Inflammatory macrophage (primary cell): Measurements from ENCODE around the gene POU2F3.

Source experiments
- DNase-seq, 2 donors: peaks; one replicate each; pipeline ENCODE4 v3.0.0-alpha.2; 2020 to 2022

POU2F3 gene

GRCh38 chr11:120326228-120326627 lies 86.3 kb downstream of the POU2F3 start:
- no peak for DNase-seq

DNA sequence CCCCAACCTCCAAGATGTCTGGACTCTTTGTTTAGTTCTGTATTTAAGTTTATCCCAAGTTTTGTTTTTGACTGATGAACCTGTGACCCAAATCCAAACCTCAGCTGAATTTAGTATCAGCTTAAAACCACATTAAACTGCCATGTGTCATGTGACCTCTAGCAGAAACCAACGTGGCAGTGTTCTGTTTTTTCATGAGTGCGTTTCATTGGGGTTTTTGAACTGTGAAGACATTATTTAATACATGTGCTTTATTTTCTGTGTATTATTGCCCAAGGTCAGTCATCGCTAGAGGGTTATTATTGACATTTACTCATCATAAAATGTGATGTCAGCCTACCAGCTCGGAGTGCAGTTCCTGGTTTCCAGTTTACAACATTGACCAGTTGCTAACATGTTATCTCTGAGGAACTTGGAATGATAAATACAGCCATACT lies 86.9 kb downstream of the POU2F3 start:
- peak; percentile 41 to 53 for DNase-seq

DNA sequence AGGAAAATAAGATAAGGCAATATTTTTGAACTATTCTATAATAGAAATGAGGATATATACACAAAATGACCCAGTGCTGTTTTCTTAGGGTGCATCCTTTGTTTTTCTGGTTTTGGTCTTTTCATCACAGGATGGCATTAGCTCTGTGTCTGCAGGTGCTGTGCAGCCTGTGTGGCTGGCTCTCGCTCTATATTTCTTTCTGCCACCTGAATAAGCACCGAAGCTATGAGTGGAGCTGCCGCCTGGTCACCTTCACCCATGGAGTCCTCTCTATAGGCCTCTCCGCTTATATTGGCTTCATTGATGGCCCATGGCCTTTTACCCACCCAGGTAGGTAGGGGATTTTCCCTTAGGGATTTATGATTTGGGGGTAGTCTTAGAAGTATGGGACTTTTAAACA lies 87.4 kb downstream of the POU2F3 start:
- DNase-seq, result no peak

- DNase-seq, result no peak
Measured at GRCh38 chr11:120329556-120329955, 89.6 kb downstream of the POU2F3 start.

DNA sequence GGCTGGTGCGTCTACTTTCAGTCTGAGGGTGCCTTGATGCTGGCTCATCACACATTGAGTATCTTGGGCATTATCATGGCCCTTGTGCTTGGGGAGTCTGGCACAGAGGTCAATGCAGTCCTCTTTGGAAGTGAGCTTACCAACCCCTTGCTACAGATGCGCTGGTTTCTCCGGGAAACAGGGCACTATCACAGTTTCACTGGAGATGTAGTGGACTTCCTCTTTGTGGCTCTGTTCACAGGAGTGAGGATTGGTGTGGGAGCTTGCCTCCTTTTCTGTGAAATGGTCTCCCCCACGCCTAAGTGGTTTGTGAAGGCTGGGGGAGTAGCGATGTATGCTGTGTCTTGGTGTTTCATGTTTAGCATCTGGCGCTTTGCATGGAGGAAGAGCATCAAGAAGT lies 90.1 kb downstream of the POU2F3 start:
- DNase-seq, result no peak

GRCh38 chr11:120331301-120331996 lies 91.5 kb downstream of the POU2F3 start:
- DNase-seq, result no peak

DNA sequence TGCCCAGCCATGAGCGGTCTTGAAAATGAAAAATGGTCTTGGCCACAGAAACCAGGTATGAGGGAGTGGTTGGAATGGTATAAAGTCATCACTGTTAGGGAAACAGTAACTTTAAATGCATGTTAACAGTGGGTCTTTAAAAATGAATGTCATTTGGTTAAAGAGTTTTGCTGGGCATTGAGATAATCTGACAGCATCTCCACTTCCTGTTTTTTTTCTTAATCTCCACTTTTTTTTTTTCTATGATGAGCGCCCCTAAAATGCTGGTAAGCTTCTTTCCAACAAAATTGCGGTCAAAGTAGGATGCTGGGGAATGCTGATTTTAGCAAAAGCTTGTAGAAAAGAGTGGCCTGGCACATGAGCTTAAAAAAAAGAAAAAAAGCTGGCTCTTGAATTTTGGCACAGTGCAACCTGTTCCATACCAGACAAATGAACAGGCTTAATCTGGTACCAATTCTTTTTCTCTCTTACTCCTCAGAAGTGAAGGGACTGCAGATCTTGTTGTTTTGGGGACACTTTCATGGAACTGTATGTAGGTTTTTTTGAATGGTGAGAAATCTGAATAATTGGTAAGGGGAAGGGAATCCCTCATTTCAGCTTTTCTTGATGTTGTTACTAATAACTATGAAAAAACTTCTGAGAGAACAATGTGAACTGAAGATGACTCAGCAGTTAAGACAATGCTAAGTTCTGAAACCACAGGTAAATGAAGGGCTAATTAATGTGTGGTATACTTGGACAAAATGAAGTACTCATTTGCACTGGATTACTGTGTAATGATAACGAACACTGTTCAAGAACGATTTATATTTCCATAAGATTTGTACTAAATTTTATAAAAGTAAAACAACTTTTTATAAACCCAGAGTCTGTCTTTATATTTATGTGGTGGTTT lies 93.1 kb downstream of the POU2F3 start:
- DNase-seq, result no peak

GRCh38 chr11:120333801-120334200 lies 93.9 kb downstream of the POU2F3 start:
- DNase-seq, result no peak

DNA sequence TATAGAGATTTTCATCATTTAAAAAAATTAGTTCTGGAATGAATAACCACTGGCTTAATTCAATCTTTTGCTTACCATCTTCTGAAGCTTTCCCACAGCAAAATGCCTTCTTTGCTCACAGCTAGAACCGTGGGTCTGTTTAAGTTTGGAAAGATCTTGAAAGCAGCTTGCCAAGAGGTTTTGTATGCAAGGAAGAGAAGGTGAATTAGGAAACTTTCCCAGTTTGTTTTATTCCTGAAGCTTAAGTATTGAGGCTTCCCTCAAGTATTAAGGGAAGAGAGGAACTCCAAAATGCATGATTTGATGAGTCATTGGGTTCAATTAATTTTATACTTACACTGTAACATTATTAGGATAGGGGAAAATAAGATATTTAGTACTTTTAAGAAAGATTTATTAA lies 94.4 kb downstream of the POU2F3 start:
- DNase-seq, result no peak

DNA sequence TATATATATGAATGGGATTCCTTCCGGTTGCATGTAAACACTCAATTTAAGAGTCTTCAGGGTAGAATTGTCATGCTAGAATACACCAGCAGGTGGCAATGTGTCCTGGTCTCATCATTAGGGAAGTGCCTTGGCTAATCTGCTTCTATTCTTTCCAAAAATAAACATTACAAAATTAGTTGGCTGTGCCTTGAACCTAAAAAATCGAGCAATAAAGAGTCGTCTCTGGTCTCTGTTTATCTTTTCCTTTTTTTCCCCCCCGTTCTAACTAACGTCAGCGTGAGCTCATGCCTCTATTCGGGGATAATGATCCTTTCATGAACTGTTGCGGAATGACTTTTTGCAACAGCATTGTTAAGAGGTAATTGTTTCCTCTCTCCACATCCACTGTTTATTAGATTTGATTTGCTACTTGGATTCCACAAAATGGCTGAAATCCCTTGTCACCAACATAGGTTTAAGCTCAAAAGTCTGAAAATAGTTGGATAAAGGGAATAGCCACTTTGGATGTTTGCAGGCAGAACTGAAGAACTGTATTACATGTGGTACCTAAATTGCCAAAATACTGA lies 95.0 kb downstream of the POU2F3 start:
- peak; percentile 86 to 89 for DNase-seq

GRCh38 chr11:120335556-120335907 lies 95.6 kb downstream of the POU2F3 start:
- no peak for DNase-seq

DNA sequence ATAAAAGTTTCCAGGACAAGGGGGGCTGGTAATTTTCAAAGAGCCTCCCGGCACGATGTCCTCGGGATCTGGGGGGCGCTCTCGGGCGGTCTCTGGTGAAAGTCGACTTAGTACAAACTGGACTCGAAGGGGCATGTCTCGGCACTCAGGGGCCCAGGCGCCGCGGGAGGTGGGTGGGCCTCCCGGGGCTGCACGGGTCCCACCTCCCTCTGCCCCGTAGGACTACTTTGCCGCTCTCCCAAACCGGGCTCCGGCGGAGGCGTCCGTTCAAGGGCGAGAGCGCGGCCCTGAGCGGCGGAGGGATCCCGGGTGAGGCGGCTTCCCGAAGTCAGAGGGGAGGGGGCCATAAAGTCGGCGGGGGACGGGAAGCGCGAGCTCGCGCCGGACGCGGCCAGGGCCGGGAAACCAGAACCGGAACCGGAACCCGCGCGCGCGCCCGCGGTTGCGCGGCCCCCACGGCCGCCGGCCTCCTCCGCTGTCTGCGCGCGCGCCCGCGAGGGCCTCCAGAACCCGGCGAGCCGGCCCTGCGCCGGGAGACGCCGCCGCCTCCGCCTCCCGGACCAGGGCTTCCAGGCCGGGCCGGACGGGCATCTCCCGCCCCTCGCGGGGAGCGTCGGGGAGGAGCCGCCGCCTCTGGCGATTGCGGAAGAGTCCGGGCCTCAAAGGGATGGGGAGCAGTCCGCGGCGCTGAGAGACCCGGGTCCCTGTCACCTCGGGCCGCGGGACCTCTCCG lies 96.1 kb downstream of the POU2F3 start, which contains the start of gene ARHGEF12:
TSS of gene ARHGEF12 (plus strand) at position 506 of the 733 bp plus-strand sequence. CDS start 831 bp downstream, outside the sequence.
- DNase-seq, result peak; percentile 54 to 82

GRCh38 chr11:120336641-120337354 lies 96.9 kb downstream of the POU2F3 start:
- DNase-seq, result no peak

DNA sequence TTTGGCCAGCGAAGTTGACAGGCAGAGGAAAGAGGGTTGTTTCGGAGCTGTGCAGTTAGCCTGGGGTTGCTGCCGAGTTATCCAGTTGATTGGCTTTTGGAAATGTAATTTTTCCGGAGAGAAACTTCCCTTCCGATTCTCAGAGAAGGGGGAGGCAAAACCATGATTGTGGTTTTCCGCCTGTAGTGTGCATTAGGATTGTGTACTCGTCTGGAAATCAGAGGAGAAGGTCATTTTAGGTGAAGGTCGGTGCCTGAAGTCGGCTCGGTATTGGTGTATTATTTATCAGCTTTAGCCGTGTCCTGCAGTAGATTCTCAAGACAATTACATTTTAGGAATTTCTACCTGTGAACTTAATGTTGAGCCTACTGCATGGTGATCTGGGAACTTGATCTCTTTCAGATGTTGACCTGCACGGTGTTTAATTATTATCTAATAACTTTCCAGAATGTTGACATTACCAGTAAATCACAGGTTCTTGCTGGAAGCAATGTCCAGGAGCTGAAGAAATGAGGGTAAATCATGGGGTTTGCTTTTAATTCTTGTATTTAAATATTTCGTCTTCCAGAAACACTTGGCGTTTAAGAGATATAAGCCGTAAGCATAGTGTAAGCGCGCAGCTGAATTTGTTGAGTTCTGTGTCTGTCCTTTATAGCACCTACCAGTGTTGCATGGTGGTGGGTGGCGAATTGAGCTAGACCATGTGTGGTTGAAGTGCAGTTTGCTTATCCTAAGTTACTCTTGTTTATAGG lies 97.6 kb downstream of the POU2F3 start:
- peak in 1 of 2 donors; percentile 13 for DNase-seq

GRCh38 chr11:120338107-120338933 lies 98.4 kb downstream of the POU2F3 start:
- no peak for DNase-seq

DNA sequence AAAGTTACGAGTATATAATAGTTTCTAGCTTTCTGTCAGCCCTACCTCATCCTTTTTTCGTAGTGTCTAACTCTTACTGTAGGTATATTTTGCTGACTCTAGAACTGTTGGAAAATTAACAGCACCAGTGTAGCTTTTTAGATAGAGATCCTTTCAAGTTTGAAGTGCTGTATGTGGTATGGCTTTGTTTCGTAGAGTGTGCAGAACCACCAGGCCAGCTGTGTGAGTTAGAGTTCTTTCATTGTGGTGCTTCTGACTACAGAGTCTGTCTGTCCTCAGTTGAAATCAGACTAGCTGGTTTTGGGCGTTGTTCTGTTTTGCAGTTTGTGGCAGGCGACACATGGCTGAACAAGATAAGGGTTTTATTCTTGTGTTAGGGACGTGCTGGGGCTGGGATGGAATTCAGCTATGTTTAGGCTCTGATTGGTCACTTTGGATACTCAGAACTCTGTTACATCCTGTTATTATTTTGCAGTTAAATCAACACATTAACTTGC lies 99.5 kb downstream of the POU2F3 start:
- no peak for DNase-seq

GRCh38 chr11:120340529-120340928 lies 100.6 kb downstream of the POU2F3 start:
- DNase-seq, result no peak

GRCh38 chr11:120342226-120342625 lies 102.3 kb downstream of the POU2F3 start:
- no peak for DNase-seq

- no peak for DNase-seq
Measured at GRCh38 chr11:120342678-120343077, 102.7 kb downstream of the POU2F3 start.

DNA sequence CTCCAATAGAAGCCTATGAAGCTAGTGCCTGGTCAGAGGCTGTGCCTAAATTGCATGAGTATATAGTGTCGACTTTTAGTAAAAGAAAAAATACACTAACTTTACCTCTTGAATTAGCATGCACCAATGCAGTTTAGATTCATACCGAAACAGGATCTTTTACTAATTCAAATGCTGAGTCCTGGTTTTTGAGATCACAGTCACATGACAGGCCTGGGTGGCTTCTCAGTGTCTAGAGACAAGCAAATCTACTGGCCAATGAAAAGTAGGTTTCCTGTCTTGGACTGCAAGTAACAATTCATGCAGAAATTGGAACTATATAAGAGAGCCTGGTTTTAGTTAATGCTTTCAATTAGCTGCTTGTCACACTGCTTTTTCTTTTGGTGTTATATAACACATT lies 103.5 kb downstream of the POU2F3 start:
- peak; percentile 22 to 32 for DNase-seq
